RPMI7951 (cell line): ENCODE results near the gene MRTFA. TPM values are rescaled to one million over a fixed set of nuclear protein-coding genes. Genes with fewer than 3 reads are reported as not detected.
A peak's percentile ranks its signal among the peaks of the same experiment; 100 is the strongest.
"Not testable (repeated sequence)": the region's sequence is repeated elsewhere in the genome, so short reads cannot be mapped to it uniquely, and the experiment has no call there.

Experiments used
- DNase-seq: peaks from one replicate; pipeline ENCODE4 v3.0.0-alpha.2; 2012; ENCODE audit warnings: low read depth
- total RNA-seq: library from RNA; depleted of rRNA; stranded (reverse); fragments of >200 nt; shearing (Covaris generic); gene quantifications from 2 replicates; pipeline ENCODE4 v1.2.3, GENCODE V29; 2014

The MRTFA gene
- total RNA-seq, 1 experiment from 2014 or later: 14.9 TPM

GRCh38 chr22:40659166-40659565, 22.6 kb upstream of the MRTFA start:
- no peak for DNase-seq

GRCh38 chr22:40656651-40657050, 20.1 kb upstream of the MRTFA start:
- DNase-seq: not testable (repeated sequence)

GRCh38 chr22:40655941-40656340, 19.4 kb upstream of the MRTFA start:
- DNase-seq: not testable (repeated sequence)

GRCh38 chr22:40654522-40655167, 18.1 kb upstream of the MRTFA start:
- peak; percentile 73 for DNase-seq

GRCh38 chr22:40653361-40653760, 16.8 kb upstream of the MRTFA start:
- DNase-seq: no peak

GRCh38 chr22:40651563-40652501, 15.3 kb upstream of the MRTFA start:
- DNase-seq: peak; percentile 98

- DNase-seq: no peak
These were observed 14.5 kb upstream of the MRTFA start for GRCh38 chr22:40651057-40651456.

GRCh38 chr22:40648386-40648785, 11.9 kb upstream of the MRTFA start:
- no peak for DNase-seq

GRCh38 chr22:40645579-40646197, 9.2 kb upstream of the MRTFA start:
- DNase-seq: no peak

GRCh38 chr22:40642316-40642715, 5.8 kb upstream of the MRTFA start:
- DNase-seq: no peak

GRCh38 chr22:40641269-40641668, 4.8 kb upstream of the MRTFA start:
- DNase-seq: no peak

- DNase-seq: no peak
These were observed 1.7 kb upstream of the MRTFA start for GRCh38 chr22:40638261-40638660.

- no peak for DNase-seq
These were observed 948 bp upstream of the MRTFA start for GRCh38 chr22:40637183-40638150.

- DNase-seq: no peak
These were observed 559 bp downstream of the MRTFA start for GRCh38 chr22:40635940-40636379.

GRCh38 chr22:40635043-40635939, 1.2 kb downstream of the MRTFA start:
- DNase-seq: no peak

GRCh38 chr22:40634119-40634903, 2.2 kb downstream of the MRTFA start:
- no peak for DNase-seq

GRCh38 chr22:40633036-40633435, 3.5 kb downstream of the MRTFA start:
- DNase-seq: no peak

- DNase-seq: no peak
These were observed 4.6 kb downstream of the MRTFA start for GRCh38 chr22:40631925-40632324.

- peak; percentile 67 for DNase-seq
These were observed 8.0 kb downstream of the MRTFA start for GRCh38 chr22:40628354-40629042.
